ENCODE results near the gene FAP.

GRCh38 chr2:162256591-162256991 lies 13.3 kb upstream of the FAP start:
- TF ChIP-seq POLR2A (IDR thresholded peaks at IDR 0.05; ENCODE audit: low read depth, low read length) = no peak
- TF ChIP-seq TAF1 (IDR thresholded peaks at IDR 0.05; ENCODE audit: low read depth, low read length) = no peak
- TF ChIP-seq POLR2AphosphoS5 (IDR thresholded peaks at IDR 0.05; ENCODE audit: low read depth, low read length) = no peak
- TF ChIP-seq POU2F2 (IDR thresholded peaks at IDR 0.05; ENCODE audit: low read depth, low read length) = no peak
- TF ChIP-seq SPI1 (IDR thresholded peaks at IDR 0.05; ENCODE audit: low read depth, low read length) = no peak
- TF ChIP-seq PAX5 (IDR thresholded peaks at IDR 0.05; ENCODE audit: insufficient read depth, low read length, severe bottlenecking) = no peak
